Suppressor macrophage treated with lipopolysaccharide for 4 hours (primary cell): ENCODE data around the gene RDH8.
A peak's percentile ranks its signal among the peaks of the same experiment; 100 is the strongest.
"Not testable (repeated sequence)": the region's sequence is repeated elsewhere in the genome, so short reads cannot be mapped to it uniquely, and the experiment has no call there.

ENCODE experiments used
- DNase-seq: peaks from one replicate; pipeline ENCODE4 v3.0.0-alpha.2; 2020

RDH8 gene

DNA sequence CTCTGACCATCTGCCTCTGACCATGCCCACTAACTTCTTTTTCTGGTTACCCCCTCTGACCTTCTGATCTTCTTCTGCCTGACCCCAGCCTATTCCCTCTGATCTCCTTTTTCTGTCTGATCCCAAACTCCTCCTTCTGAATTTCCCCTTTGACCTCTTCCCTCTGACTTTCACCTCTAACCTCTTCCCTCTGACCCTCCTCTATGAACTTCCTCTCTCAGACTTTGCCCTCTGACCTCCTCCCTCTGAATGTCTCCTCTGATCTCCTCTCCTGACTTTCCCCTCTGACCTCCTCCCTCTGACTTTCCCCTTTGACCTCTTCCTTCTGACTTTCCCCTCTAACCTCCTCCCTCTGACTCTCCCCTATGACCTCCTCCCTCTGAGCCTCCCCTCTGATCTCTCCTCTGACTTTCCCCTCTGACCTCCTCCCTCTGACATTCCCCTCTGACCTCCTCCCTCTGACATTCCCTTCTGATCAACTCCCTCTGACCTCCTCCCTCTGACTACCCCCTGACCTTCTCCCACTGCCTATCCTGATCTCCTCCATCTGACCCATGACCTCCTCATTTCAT, 6.4 kb upstream of the RDH8 start:
- DNase-seq: no peak

DNA sequence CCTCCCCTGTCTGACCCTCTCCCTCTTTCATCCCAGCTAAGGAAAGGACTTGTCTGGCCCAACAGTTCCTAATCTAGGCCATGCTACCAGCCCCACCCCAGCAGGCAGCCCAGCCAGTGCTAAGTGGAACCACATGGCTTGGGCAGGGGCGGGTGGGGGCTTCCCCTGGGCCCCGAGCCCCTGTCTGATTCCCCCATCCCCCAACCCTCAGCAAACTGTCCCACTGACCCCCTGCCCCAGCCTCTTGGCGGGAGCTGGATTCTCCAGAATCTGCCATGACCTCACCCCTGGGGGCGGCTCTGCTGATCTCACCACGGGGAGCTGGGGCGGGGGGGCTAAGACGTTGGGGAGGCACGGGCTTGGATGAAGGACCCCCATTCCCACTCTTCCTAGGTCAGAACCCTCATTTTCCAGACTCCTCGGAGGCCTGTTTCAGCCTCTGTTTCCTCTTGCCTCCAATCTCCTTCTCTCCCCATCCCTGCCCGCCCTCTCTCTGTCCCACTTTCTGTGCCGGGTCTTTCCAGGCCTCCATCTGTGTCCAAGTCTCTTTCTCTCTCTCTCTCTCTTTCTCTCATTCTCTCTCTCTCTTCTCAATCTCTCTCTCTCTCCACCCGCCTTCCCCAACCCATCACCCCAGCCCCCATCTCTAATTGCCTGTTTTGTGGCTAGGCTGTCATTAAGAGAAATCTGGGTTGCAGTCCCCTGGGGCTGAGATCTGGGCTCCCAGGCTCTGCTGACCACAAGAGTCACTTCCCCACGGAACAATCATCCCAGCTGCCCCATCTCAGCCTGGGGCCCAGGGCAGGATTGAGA, 5.7 kb upstream of the RDH8 start:
- no peak for DNase-seq

DNA sequence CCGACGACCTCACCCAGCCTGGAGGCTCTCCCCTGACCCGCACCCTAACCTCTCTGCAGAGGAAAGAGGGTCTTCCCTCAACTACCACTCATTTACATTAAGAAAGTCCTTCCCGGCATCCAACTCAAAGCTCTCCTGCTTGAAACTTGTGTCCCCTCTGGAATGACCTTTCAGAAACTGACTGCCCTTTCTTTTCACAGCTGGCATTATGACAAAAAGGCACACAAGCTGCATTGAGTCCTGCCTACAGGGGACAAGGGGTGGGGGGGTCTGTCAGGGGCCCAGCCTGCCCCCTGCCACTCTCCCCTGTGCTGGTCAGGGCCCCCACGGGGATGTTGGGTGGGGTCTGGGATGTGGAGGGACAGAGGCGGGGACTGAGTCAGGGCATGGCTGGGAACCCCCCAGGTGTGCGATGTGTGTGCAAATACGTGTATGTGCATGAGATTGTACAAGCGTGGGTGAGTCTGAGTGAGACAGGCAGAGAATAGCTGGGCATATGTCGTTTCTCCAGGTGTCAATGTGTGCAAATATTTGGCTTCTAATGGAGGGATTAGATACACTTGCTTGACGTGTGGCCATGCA, 5.0 kb upstream of the RDH8 start:
- no peak for DNase-seq

DNA sequence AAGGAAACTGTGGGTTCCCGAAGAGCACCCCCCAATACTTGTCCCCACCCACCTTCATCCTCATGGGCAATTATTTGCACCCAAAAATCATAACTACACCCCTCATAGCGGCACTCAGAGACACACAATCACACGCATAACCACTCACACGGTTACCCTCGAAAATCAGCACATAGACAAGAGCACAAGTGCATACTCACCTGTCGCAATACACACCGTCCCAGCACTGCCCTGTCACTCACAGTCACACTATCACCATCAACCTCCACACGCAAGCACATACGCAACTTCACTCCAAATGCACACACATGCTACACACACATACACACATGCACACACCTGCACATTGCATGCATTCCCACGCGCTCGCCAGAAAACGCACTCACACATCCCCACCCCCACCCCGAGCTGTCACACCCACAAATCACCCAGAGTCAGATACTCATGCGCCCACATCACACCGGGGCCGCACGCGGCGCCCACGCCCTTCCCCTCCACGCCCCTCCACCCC, 3.5 kb upstream of the RDH8 start:
- no peak for DNase-seq

DNA sequence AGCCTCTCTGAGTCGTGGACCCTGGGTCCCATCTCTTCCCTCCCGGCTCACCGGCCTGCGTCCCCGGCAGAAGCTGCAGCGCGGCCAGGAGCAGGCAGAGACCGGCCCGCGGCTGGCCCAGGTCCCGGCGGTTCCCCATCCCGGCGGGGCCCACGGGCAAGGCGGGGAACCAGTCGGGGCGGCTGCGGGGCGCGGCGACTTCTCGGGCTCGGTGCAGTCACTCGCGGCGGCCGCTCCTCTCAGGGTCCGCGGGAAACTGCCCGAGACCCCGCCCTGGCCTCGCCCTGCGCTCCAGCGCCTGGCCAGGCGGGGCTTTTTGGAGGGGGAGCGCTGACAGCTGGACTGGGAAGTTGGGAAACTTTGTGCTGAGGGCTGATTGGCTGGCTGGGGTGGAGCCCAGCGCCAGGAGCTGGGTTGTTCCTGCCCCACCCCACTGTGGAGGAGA, 3.0 kb upstream of the RDH8 start, which contains the start of gene COL5A3:
Gene COL5A3 (minus strand): TSS at position 258 of the 445 bp plus-strand sequence. CDS start 119 bp downstream, at position 139.
- peak; percentile 46 for DNase-seq

DNA sequence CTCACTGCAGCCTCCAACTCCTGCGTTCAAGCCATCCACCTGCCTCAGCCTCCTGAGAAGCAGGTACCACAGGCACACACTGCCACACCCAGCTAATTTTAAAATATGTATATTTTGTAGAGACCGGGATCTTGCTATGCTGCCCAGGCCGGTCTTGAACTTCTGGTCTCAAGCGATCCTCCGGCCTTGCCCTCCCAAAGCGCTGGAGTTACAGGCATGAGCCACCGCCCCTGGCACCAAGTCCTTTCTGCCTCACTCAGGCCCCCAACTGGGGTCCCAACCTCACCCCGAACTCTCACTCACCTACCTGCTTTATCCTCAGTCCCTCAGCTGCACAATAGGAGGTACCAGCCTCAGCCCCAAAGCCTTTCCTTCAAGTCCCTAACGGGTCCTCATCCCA, 2.3 kb upstream of the RDH8 start:
- no peak for DNase-seq

DNA sequence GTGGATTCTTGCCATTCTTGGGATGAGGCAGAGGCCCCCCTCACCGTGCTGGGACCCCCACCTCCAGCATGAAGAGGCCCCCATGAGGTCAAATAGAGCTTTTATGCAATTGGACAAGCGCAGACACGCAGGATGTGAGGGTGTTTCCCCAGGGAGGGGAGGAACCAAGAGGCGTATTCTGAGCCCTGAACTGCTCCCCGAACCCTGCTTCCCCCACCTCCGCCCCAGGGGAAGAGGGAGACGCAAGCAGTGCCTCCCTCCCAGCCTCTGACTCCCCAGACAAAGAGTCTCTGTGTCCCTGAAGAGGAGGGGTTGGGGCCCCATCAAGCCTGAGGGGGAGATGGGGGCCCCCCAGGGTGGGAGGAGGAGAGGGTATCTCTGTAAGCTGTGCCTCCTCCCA, 1.3 kb upstream of the RDH8 start:
- no peak for DNase-seq

DNA sequence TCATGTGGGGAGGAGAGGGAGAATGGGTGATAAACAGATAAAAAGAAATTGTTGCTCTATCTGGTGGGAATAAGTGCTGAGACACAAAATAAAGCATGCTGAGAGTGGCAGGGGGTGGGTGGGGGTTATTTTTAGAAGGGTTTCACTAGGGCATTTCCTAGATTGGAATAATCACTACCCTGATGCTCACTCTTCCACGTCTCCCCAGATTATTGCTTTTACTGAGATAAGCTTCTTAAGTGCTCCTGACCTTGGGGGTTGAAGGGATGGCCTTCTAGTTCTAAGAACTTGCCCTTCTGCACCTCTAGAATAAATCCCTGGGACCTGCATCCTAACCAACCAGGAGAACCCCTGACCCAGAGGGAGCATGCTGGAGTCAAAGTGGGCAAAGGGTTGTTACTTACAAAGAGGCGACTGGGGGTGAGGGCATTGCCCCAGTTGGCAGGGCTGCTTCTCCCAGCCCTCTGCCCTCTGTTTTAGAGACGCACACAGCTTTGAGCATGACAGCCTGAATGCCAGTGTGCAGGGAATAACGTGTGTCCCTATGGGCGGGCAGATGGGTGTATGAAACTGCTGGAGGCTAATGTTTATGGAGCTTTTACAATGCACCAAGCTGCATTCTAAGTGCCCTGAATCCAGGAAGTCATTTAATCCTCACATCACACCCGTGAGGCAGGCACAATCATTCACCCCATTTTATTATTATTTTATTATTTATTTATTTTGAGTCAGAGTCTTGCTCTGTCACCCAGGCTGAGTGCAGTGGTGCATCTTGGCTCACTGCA, 743 bp downstream of the RDH8 start:
- DNase-seq: no peak

DNA sequence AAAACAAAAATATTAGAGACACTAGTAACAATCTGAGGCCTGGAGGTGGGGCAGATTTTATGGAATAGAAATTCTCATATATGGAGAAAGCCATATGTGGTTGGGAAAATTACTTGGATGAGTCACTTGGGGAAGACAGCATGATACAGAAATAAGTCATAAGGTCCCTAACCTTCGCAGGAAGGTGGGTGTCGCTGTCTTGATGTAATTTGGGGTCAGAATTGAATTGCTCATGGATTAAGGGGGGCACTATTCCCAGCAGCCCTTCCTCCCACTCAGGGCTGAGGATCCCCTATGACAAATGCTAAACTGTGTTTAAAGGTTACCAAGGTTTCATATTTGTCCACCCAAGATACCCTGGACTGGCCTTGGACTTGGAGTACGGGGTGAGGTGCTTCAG, 5.0 kb downstream of the RDH8 start:
- DNase-seq: peak; percentile 55

DNA sequence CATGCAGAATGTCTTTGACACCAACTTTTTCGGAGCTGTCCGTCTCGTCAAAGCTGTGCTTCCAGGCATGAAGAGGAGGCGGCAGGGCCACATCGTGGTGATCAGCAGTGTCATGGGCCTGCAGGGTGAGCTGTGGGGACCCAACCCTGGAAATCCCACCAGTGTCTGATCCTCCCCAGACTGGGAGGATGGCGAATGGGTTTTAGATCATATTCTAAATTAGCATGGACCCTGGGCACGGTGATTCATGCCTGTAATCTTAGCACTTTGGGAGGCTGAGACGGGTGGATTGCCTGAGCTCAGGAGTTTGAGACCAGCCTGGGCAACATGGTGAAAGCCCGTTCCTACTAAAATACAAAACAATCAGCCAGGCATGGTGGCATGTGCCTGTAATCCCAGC, 5.5 kb downstream of the RDH8 start:
- DNase-seq: no peak

DNA sequence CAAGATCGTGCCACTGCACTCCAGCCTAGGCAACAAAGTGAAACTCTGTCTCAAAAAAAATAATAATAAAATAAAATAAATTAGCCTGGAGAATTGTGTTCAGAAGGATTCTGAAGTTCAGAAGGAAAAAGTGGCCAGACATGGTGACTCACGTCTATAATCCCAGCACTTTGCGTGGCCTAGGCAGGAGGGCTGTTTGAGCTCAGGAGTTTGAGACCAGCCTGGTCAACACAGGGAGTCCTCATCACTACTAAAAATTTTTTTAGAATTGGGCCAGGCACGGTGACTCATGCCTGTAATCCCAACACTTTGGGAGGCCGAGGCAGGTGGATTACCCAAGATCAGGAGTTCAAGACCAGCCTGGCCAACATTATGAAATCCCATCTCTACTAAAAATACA, 6.0 kb downstream of the RDH8 start:
- no peak for DNase-seq

DNA sequence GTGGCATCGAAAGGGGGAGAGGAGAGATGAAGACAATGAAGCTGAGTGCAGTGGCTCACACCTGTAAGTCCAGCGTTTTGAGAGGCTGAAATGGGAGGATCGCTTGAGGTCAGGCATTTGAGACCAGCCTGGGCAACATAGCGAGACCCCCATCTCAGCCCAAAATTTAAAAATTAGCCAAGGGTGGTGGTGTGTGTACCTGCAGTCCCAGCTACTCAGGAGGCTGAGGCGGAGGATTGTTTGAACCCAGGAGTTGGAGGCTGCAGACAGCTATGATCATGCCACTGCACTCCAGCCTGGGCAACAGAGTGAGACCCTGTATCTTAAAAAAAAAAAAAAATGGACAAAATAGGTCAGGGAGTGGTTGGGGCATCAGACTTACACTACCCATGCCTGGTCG, 7.6 kb downstream of the RDH8 start:
- DNase-seq: no peak

DNA sequence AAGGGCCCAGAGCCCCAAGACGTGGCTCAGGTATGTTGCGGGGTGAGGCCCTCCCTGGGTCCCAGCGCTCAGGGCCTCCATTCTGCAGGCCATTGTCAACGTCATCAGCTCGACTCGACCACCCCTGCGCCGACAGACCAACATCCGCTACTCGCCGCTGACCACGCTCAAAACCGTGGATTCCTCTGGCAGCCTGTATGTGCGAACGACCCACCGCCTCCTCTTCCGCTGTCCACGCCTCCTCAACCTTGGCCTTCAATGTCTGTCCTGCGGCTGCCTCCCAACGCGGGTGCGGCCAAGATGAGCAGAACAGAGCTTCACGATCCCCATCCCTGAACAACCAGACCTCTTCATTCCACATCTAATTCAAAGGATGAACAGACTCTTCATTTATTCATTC, 8.2 kb downstream of the RDH8 start:
- DNase-seq: no peak

DNA sequence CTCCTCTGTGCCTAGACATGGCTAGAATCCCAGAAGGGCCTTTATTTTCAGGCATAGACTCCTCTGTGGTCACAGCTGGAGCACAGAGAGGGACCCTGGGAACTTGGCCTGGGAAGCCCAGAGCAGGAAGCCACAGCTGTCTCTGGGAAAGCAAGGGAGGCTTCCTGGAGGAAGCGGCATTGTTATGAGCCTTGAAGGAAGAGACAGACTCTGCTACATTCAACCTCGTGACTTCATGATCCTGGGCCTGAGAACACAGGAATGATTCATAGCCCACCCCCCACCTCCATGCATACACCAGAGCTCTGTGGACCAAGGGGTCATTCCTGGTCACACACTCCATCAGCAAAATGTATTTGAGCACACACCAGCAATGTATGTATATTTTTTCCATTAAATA, 8.6 kb downstream of the RDH8 start:
- DNase-seq: no peak

DNA sequence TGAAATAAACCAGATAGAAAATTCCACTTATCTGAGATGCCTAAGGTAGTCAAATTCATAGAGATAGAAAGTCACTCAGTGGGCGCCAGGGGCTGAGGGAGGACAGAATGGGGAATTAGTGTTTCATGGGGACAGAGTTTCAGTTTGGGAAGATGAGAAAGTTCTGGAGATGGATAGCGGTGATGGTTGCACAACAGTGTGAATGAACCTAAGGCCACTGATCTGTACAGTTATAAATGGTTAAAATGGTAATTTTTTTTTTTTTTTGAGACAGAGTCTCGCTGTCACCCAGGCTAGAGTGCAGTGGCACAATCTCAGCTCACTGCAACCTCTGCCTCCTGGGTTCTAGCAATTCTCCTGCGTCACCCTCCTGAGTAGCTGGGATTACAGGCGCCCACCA, 9.8 kb downstream of the RDH8 start:
- DNase-seq: not testable (repeated sequence)

DNA sequence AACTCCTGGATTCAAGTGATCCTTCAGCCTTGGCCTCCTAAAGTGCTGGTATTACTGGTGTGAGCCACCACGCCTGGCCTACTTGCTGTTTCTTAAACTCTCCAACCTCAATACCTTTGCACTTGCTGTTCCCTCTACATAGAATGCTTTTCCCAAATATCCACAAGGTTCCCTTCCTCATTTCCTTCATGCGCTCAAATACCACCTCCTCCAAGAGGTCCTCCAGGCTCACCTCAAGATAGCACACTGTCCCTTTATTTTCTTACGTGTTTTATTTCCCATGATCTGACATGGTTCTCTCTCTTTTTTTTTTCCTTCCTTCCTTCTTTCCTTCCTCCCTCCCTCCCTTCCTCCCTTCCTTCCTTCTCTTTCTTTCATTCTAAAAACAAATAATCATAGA, 13.5 kb downstream of the RDH8 start:
- no peak for DNase-seq

DNA sequence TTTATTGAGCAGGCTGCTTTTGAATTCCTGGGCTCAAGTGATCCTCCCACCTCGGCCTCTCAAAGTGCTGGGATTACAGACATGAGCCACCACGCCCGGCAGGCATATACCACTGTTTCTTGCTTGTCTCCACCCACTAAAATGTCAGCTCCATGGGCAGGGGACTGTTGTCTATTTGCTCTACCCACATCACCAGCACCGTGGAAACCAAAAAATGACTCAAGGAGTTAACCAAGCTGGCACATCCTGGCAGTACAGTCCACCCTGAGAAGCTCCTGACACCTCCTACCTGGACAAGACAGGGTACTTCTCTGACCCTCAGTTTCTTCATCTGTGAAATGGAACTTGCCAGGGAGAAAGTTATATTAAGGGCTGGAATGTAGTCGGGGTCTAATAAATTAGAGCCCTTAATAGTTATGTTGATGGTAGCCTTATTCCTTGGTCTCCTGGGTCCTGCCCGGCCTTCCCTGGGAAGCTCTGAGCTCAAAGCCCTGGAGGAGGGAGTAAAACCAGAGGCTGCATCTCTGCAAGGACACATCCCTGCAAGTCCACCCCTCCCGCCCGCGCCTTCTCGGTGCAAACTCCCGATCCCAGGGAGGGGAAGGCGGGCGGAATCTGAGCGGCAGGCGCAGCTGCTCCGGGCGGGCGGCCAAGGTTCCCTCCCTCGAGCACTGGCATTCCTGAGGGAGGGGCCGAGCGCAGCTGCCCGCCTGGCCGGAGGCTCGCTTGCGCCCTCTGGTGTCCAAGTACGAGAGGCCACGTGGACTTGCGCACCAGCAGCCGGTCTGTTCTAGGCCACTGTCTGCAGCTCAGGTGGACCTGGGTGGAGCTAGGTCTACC, 14.1 kb downstream of the RDH8 start:
- peak; percentile 92 for DNase-seq

DNA sequence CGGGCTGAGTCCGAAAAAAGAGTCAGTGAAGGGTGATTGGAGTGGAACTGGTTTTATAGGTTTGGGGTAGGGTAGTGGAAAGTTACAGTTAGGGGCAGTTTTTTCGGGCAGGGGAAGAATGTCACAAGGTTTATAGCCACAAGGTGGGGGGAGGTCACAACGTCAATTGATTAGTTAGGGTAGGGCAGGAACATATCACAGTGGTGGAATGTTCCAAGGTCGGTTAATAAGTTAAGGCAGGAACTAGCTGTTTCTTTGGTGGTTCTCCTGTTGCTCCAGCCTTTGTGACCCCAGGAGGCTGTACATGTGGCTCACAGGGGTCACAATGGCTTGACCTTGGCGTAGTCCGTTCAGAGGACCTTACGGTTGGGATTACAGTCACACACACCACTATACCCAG, 20.3 kb downstream of the RDH8 start:
- DNase-seq: no peak

DNA sequence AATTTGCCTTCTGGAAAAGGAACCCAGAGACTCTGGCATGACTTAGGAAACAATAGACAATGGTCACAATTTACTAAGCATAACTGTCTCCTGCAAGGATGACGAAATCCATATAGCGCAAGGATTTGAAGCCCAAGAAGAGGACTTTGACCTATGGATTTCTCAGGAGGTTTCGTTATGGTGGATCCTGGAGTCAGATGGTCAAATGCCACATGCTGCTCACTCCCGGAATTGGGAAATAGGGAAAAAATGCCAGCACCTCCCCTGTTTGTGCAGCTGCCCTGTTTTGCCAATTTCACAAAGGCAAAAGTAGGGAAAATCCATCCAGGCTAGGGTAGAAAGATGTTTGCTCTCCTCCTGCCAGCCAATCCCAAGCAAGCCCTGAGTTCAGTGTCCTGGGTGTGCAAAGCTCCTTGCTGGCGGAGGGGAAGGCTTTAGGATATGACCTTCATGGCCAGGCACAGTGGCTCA, 23.4 kb downstream of the RDH8 start:
- DNase-seq: no peak

DNA sequence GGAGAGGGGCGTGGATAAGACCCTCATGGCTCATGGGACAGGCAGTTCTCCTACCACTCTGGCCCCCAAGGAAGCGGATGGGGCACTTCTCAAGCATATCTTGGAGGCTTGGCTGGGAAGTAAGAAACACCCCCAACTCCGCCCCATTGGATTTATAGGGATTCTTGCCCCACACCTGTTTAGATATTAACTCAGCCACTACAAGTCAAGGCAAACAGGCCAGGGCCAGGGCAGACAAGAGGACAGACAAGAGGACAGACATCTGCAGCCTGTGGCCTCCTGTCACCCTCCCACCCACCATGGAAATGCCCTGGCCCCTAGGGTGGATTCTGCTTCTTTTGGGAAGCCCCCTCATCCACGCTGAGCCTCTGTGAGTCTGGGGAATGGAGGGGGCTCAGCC, 24.1 kb downstream of the RDH8 start:
- DNase-seq: no peak

DNA sequence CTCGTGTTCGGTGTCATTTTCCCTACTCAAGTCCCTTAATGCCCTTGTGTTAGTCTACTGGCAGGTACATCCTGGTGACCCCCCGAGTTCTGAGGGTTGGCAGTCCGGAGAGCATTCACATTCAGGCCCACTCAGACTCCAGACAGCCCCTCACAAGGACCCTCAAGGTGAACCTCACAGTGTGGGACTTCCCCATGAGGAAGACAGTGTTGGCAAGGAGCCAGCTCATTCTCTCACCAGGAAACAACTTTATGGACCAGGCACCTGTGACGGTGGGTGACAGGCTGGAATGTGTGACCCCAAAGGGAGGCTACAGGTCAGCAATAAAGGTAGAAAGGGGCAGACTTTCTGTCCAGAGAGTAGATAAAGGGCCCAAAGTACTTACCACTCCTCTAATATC, 24.5 kb downstream of the RDH8 start:
- no peak for DNase-seq

DNA sequence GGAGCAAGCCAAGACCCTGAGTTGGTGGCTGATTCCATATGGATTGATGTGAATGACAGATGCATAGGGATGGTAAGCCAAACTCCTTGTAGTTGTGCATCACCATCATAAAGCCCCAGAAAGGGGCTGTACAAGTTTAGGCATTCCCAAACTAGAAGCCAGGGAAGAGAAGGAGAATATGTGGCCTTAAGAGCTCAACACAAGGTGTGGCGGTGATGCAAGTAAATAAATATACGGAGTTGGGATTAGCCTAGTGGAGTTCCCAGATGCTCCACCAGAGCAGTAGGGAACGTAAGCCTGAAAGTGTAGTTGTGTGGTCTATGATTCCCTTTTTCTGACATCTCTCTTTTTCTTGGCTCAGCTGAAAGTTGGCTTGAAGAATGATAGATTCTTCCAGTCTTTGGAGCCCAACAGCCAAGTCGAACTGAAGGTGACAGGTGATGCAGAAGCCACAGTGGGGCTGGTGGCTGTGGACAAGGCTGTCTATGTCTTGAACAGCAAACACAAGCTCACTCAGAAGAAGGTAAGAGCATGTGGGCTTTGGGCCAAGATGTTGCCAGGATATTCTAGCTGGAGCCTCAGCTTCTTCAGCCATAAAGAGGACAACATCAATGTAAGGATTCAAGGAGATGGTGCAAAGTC, 30.1 kb downstream of the RDH8 start:
- DNase-seq: no peak
